ENCODE measurements around the gene COL5A1. TPM values are rescaled to one million over a fixed set of nuclear protein-coding genes. Genes with fewer than 3 reads are reported as not detected.

The COL5A1 gene
- total and polyA plus RNA-seq, 4 donors, result 38.2 to 135 (median 88.3) TPM

GRCh38 chr9:134886413-134886913 lies 244.9 kb downstream of the COL5A1 start:
- no peak for DNase-seq (ENCODE audit: low read depth in 4 of 6, low spot score in 6 of 6)
- Histone ChIP-seq H3K4me1 (ENCODE audit: control insufficient read depth, insufficient read depth, low read length) (no peaks in the 10 kb centered on the region), H3K27me3 (ENCODE audit: control insufficient read depth, insufficient read depth, low read length) (no peaks in the 10 kb centered on the region), H3K4me3 (ENCODE audit: low read depth, low read length) (no peak overlapping the region), H3K27ac (ENCODE audit: low read depth, low read length) (no peak overlapping the region), H3K9me3 (ENCODE audit: control insufficient read depth, insufficient read depth, low read length) (no peaks in the 10 kb centered on the region), H3K36me3 (ENCODE audit: control insufficient read depth, insufficient read depth, low read length) (no peaks in the 10 kb centered on the region)
- 92% methylated on average over 6 of the region's 11 CpGs for WGBS (ENCODE audit: insufficient coverage)

- DNase-seq (ENCODE audit: low read depth in 4 of 6, low spot score in 6 of 6), result no peak
- 90% methylated on average over 7 of the region's 10 CpGs for WGBS (ENCODE audit: insufficient coverage)
- Histone ChIP-seq H3K27ac (ENCODE audit: low read depth, low read length) (no peak overlapping the region), H3K36me3 (ENCODE audit: control insufficient read depth, insufficient read depth, low read length) (no peaks in the 10 kb centered on the region), H3K27me3 (ENCODE audit: control insufficient read depth, insufficient read depth, low read length) (no peaks in the 10 kb centered on the region), H3K9me3 (ENCODE audit: control insufficient read depth, insufficient read depth, low read length) (no peaks in the 10 kb centered on the region), H3K4me1 (ENCODE audit: control insufficient read depth, insufficient read depth, low read length) (no peaks in the 10 kb centered on the region), H3K4me3 (ENCODE audit: low read depth, low read length) (no peak overlapping the region)
Measured at GRCh38 chr9:134887219-134887618, 245.6 kb downstream of the COL5A1 start.

GRCh38 chr9:134887686-134888602 lies 246.3 kb downstream of the COL5A1 start:
- Histone ChIP-seq H3K27me3 (ENCODE audit: control insufficient read depth, insufficient read depth, low read length) (no peaks in the 10 kb centered on the region), H3K4me3 (ENCODE audit: low read depth, low read length) (no peak overlapping the region), H3K27ac (ENCODE audit: low read depth, low read length) (no peak overlapping the region), H3K36me3 (ENCODE audit: control insufficient read depth, insufficient read depth, low read length) (no peaks in the 10 kb centered on the region), H3K4me1 (ENCODE audit: control insufficient read depth, insufficient read depth, low read length) (no peaks in the 10 kb centered on the region), H3K9me3 (ENCODE audit: control insufficient read depth, insufficient read depth, low read length) (no peaks in the 10 kb centered on the region)
- no peak for DNase-seq (ENCODE audit: low read depth in 4 of 6, low spot score in 6 of 6)
- WGBS (ENCODE audit: insufficient coverage), result 74% methylated on average over 22 of the region's 27 CpGs

DNA sequence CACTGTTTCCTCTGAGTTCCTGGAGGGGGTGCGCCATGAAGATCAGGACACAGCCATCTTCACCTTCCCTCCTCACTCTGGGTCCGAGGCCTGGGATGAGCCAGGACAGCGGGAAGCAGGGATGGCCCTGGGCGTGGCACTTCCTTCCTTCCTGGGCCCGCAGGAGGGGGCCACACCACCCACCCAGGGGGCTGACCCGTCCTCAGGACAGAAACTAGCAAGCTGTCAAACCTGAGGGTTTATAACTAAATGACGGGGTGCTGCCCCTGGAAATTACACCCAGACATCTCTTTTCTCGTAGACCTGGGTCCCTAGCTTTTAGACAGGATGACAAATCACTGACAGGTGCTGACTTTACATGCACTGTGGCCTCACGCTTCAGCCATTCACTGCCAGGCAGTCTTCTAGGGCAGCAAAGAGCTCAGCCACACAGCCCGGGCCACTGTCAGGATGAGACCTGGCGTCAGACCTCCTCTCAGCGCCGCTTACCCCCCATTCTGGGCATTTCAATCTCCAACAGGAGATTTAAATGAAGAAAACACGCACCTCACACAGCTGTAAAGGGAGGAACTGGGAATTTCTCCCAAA lies 247.1 kb downstream of the COL5A1 start:
- H3K4me3 ChIP-seq (ENCODE audit: low read depth, low read length), result no peak overlapping the region
- no peaks in the 10 kb centered on the region for H3K27me3 ChIP-seq (ENCODE audit: control insufficient read depth, insufficient read depth, low read length)
- 92% methylated on average over 11 of the region's 14 CpGs for WGBS (ENCODE audit: insufficient coverage)
- H3K27ac ChIP-seq (ENCODE audit: low read depth, low read length), result no peak overlapping the region
- H3K4me1 ChIP-seq (ENCODE audit: control insufficient read depth, insufficient read depth, low read length), result no peaks in the 10 kb centered on the region
- no peaks in the 10 kb centered on the region for H3K36me3 ChIP-seq (ENCODE audit: control insufficient read depth, insufficient read depth, low read length)
- H3K9me3 ChIP-seq (ENCODE audit: control insufficient read depth, insufficient read depth, low read length), result no peaks in the 10 kb centered on the region
- no peak for DNase-seq (ENCODE audit: low read depth in 4 of 6, low spot score in 6 of 6)

- H3K27ac ChIP-seq (ENCODE audit: low read depth, low read length), result no peak overlapping the region
- DNase-seq (ENCODE audit: low read depth in 4 of 6, low spot score in 6 of 6), result no peak
- no peaks in the 10 kb centered on the region for H3K27me3 ChIP-seq (ENCODE audit: control insufficient read depth, insufficient read depth, low read length)
- no peaks in the 10 kb centered on the region for H3K36me3 ChIP-seq (ENCODE audit: control insufficient read depth, insufficient read depth, low read length)
- H3K4me1 ChIP-seq (ENCODE audit: control insufficient read depth, insufficient read depth, low read length), result no peaks in the 10 kb centered on the region
- H3K9me3 ChIP-seq (ENCODE audit: control insufficient read depth, insufficient read depth, low read length), result no peaks in the 10 kb centered on the region
- 88% methylated on average over 7 of the region's 10 CpGs for WGBS (ENCODE audit: insufficient coverage)
- no peak overlapping the region for H3K4me3 ChIP-seq (ENCODE audit: low read depth, low read length)
Measured at GRCh38 chr9:134889386-134890154, 248.0 kb downstream of the COL5A1 start.

DNA sequence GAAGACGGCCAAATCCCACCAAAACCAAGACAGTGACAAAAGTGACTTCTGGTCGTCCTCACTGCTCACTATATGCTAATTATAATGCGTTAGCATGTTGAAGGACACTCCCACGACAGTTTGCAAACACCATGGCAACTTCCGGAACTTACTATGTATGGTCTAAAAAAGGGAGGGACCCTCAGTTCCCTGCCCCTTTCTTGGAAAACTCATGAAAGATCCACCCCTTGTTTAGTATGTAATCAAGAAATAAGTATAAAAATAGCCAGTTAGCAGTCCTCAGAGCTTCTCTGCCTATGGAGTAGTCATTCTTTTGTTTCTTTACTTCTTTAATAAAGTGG lies 248.5 kb downstream of the COL5A1 start:
- H3K9me3 ChIP-seq (ENCODE audit: control insufficient read depth, insufficient read depth, low read length), result no peaks in the 10 kb centered on the region
- H3K27me3 ChIP-seq (ENCODE audit: control insufficient read depth, insufficient read depth, low read length), result no peaks in the 10 kb centered on the region
- H3K27ac ChIP-seq (ENCODE audit: low read depth, low read length), result no peak overlapping the region
- H3K4me1 ChIP-seq (ENCODE audit: control insufficient read depth, insufficient read depth, low read length), result no peaks in the 10 kb centered on the region
- no peak overlapping the region for H3K4me3 ChIP-seq (ENCODE audit: low read depth, low read length)
- WGBS (ENCODE audit: insufficient coverage), result no CpG with 5 or more reads among the region's 5 CpGs
- H3K36me3 ChIP-seq (ENCODE audit: control insufficient read depth, insufficient read depth, low read length), result no peaks in the 10 kb centered on the region
- DNase-seq (ENCODE audit: low read depth in 4 of 6, low spot score in 6 of 6), result no peak

GRCh38 chr9:134891053-134891452 lies 249.4 kb downstream of the COL5A1 start:
- Histone ChIP-seq H3K4me3 (ENCODE audit: low read depth, low read length) (no peak overlapping the region), H3K27me3 (ENCODE audit: control insufficient read depth, insufficient read depth, low read length) (no peaks in the 10 kb centered on the region), H3K36me3 (ENCODE audit: control insufficient read depth, insufficient read depth, low read length) (no peaks in the 10 kb centered on the region), H3K4me1 (ENCODE audit: control insufficient read depth, insufficient read depth, low read length) (peaks cover under 1% of the 10 kb centered on the region), H3K27ac (ENCODE audit: low read depth, low read length) (no peak overlapping the region), H3K9me3 (ENCODE audit: control insufficient read depth, insufficient read depth, low read length) (no peaks in the 10 kb centered on the region)
- WGBS (ENCODE audit: insufficient coverage), result 54% methylated on average over 4 of the region's 8 CpGs
- DNase-seq (ENCODE audit: low read depth in 4 of 6, low spot score in 6 of 6), result peak in 1 of 6 donors; percentile 8

DNA sequence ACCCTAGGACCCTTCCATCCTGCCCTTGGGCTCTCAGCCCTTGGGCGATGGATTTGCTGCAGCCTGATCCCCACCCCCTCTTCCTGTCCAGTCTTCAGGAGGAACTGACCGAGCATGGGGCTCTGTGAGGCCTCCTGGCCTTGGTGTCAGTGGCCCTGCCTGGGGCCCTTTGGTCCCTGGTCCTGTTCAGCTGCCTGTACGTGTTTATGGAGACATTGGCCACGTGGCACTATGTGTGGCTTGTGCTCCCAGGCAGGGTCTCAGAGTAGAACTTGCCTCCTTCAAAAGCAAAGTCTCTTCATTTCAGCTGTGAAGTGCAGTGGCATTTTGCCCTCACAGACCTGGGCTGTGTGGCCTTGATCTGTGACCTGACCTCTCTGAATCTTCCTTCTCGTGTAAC lies 250.1 kb downstream of the COL5A1 start:
- H3K27ac ChIP-seq (ENCODE audit: low read depth, low read length), result no peak overlapping the region
- 84% methylated on average over 5 of the region's 5 CpGs for WGBS (ENCODE audit: insufficient coverage)
- no peaks in the 10 kb centered on the region for H3K36me3 ChIP-seq (ENCODE audit: control insufficient read depth, insufficient read depth, low read length)
- H3K9me3 ChIP-seq (ENCODE audit: control insufficient read depth, insufficient read depth, low read length), result no peaks in the 10 kb centered on the region
- no peak overlapping the region for H3K4me3 ChIP-seq (ENCODE audit: low read depth, low read length)
- peaks cover 6% of the 10 kb centered on the region for H3K4me1 ChIP-seq (ENCODE audit: control insufficient read depth, insufficient read depth, low read length)
- no peak for DNase-seq (ENCODE audit: low read depth in 4 of 6, low spot score in 6 of 6)
- H3K27me3 ChIP-seq (ENCODE audit: control insufficient read depth, insufficient read depth, low read length), result no peaks in the 10 kb centered on the region

- no peak for DNase-seq (ENCODE audit: low read depth in 4 of 6, low spot score in 6 of 6)
- Histone ChIP-seq H3K4me3 (ENCODE audit: low read depth, low read length) (no peak overlapping the region), H3K9me3 (ENCODE audit: control insufficient read depth, insufficient read depth, low read length) (no peaks in the 10 kb centered on the region), H3K36me3 (ENCODE audit: control insufficient read depth, insufficient read depth, low read length) (no peaks in the 10 kb centered on the region), H3K27ac (ENCODE audit: low read depth, low read length) (no peak overlapping the region), H3K27me3 (ENCODE audit: control insufficient read depth, insufficient read depth, low read length) (no peaks in the 10 kb centered on the region), H3K4me1 (ENCODE audit: control insufficient read depth, insufficient read depth, low read length) (peaks cover 6% of the 10 kb centered on the region)
- WGBS (ENCODE audit: insufficient coverage), result 100% methylated on average over 3 of the region's 6 CpGs
Measured at GRCh38 chr9:134892221-134892620, 250.6 kb downstream of the COL5A1 start.

Measured in spinal cord (tissue), 10 donors.